ENCODE results near the gene DOCK2.

- TF ChIP-seq CTCF (conservative IDR thresholded peaks at IDR 0.05; ENCODE audit: low read length) = no peak
- no peak for TF ChIP-seq EZH2phosphoT487 (IDR thresholded peaks at IDR 0.05; ENCODE audit: borderline replicate concordance)
Observed at GRCh38 chr5:169851321-169851850, 214.3 kb downstream of the DOCK2 start.

Measured in Loucy (cell line).